ENCODE data around the gene GPR107.

GPR107 gene

DNA sequence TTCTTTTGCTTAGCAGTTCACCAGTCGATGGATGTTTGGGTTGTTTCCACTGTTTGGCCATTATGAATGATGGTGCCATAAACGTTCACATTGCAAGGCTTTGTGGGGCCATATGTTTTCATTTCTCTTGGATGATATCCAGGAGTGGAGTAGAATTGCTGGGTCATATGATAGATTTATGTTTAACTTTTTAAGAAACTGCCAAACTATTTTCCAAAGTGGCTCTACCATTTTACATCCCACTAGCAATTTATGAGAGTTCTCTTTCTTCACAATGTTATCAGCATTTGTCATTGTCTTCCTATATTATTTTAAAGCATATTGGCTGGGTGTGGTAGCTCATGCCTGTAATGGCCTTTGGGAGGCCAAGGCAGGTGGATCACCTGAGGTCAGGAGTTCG is 5.2 kb downstream of the GPR107 start:
- no peak for DNase-seq

DNA sequence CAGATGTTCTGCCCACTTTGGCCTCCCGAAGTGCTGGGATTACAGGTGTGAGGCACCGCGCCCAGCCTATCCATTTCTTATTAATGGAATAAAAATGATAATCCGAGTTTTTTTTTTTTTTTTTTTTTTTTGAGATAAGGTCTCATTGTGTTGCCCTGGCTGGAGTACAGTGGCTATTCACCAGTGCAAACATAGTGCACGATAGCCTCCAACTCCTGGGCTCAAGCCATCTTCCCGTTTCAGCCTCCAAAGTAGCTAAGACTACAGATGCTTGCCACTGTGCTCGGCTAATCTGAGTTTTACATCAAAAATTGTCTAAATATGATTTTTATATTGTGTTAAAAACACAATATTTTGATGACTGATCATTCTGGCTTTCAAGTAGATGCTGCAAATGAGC is 6.6 kb downstream of the GPR107 start:
- no peak for DNase-seq

DNA sequence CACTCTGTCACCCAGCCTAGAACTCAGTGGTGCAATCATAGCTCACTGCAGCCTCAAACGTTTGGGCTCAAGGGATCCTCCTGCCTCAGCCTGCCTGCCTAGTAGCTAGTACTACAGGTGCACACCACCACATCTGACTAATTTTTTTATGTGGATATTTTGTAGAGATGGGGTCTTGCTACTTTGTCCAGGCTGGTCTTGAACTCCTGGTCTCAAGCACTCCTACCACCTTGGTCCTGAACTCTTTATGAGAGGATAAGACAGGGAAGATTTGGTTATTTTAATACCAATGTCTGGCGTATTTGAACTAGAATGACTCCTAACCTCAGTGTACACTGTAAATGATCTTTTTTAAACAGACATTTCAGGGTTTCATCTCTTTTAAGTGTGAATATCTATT is 9.0 kb downstream of the GPR107 start:
- DNase-seq: no peak

DNA sequence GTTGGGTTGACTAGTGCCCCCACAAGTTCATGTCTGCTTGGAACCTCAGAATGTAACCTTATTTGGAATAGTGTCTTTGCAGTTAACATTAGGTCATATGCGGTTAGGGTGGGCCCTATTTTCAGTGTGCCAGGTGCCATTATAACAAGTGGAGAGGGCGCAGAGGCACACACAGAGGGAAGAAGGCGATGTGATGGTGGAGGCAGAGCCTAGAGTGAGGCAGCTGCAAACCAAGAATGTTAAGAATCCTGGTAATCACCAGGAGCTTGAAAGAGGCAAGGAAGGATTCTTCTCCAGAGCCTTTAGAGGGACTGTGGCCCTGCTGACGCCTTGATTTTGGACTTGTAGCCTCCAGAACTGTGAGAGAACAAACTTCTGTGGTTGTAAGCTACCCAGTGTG is 10.9 kb downstream of the GPR107 start:
- no peak for DNase-seq

DNA sequence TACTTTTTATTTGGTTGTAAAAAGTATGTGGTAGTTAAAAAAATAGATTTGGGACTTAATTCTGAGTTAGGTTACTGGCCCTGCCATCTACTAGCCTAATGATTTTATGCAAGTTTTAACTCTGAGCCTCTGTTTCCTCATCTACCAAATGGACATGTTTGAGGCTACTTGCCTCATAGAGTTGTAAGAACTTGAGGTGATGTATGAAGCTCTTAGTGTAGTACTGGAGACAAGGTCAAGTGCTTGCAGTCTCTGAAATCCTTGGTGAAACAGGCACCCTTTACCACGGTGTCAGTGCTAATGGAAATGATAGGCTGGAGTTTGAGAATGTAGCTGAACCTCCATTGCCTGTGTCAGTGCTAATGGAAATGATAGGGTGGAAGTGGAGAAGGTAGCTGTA is 15.3 kb downstream of the GPR107 start:
- DNase-seq: no peak

DNA sequence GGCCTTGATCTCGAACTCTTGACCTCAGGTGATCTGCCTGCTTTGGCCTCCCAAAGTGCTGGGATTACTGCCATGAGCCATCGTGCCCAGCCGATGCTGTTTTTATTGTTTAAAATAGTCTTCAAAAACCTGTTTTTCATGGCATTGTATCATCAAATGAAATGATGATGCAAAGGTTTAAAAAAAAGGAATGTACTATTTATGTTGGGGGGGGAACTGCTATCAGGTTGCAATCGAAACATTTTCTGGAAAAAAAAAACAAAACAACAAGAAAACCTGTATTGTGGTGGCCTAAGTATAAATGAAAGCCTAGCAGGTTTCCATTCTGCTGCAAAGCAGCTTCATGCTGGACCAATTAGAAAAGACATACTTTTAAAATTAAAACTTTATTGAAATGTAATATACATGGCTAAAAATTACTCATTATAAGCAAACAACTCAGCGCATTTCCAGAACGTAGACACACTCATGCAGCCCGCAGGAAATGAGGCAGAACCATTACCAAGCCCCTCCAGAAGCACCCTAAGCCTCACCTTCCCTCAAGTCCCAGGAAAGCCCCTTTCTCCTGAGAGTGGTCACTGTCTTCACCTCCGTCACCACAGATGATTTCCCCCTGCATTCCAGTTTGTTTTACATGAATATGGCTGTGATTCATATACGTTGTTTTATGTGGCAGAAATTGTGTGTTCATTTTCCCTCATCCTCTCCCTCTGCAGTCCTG is 19.0 kb downstream of the GPR107 start:
- DNase-seq: no peak

DNA sequence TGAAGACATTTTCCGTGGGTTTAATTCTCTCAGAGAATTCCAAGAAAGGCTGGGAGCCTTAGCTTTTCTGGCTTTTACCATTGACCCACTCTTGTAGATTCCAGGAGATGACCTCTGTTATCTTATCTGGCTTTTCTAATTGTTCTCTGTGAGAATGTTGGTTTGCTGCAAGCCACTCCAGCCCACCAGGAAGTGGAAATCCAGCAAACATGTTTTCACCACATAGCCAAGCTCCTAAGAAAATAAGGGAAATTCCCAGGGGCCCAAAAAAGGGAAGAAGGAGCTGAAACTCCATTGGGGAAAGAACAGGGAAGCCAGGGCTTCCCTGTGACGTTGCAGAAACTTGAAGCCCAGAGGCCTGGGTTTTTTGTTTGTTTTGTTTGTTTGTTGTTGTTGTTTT is 19.7 kb downstream of the GPR107 start:
- no peak for DNase-seq

DNA sequence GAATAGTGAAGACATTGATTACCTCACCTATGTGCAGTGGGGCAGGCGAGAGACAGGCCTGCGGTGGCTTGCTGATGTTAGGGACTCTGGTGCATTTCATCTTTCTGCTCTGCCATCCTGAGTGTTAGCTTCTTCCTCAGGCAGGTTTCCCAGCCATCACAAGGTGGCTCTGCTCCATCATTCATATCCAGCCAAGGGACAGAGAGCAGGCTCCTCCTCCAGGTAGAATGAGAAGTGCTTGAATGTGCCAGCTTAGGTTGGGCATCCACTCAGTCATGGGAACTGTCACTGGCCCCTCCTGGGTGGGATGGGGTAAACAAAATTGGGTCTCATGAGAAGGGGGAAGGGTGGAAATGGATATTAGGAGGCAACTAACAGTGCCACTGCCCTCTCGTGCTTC is 24.8 kb downstream of the GPR107 start:
- DNase-seq: no peak

DNA sequence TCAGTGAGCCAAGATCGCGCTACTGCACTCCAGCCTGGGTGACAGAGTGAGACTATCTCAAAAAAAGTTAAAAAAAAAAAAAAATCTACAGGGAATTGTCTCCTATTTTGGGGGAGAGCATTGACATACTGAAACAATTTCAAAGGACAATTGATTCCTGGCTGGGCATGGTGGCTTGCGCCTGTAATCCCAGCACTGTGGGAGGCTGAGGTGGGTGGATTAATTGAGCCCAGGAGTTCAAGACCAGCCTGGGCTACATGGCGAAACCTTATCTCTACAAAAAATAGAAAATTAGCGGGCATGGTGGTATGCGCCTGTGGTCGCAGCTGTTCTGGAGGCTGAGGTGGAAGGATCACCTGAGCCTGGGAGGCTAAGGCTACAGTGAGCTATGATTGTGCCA is 30.6 kb downstream of the GPR107 start:
- DNase-seq: no peak

DNA sequence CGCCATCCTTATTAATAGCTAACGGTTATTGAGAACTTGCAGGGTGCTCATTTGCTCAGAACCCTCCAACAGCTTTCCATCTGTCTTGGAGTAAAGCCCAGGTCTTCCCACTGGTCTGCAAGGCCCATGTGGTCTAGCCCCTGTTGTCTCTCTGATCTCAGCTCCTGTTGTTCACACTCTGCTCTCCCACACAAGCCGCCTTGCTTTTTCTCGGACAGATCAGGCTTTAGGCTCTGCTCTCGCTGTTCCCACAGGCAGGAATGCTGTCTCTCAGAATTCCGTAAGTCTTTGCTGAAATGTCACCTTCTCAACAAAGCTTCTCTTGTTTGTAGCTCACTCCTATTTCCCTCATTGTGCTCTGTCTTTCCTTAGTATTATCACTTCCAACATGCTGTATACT is 34.3 kb downstream of the GPR107 start:
- no peak for DNase-seq

DNA sequence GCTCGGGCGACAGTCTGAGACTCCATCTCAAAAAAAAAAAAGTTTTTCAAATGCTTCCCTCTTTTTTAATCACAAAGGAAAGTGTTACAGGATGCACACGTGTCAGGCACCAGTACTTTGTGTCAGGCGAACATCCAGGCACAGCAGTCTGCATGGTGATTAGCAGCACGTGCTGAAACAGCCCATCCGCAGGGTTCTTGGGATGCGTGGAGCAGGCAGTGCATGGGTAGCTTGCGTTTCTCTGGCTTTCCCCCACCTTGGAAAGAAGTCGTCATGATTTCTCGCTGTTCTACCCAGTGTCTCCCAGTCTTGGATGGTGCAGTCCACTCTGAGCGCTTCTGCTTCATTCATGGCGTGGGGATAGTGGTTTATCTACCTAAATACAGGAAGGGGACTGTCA is 35.4 kb downstream of the GPR107 start:
- no peak for DNase-seq

DNA sequence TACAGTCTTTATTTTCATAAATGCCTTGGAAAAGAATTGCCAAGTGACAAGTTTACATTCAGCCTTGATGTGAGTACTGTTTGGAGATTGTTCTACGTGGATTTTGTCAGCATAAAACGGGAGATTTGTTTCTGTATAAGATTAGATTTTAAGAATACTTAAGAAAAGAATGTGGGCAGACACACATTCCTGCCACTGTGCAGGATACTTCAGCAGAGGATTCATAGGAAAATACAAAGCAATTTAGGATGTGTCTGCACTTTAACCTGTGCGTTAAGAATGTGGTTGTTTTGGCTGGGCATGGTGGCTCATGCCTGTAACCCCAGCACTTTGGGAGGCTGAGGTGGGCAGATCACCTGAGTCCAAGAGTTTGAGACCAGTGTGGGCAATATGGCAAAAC is 37.2 kb downstream of the GPR107 start:
- no peak for DNase-seq

DNA sequence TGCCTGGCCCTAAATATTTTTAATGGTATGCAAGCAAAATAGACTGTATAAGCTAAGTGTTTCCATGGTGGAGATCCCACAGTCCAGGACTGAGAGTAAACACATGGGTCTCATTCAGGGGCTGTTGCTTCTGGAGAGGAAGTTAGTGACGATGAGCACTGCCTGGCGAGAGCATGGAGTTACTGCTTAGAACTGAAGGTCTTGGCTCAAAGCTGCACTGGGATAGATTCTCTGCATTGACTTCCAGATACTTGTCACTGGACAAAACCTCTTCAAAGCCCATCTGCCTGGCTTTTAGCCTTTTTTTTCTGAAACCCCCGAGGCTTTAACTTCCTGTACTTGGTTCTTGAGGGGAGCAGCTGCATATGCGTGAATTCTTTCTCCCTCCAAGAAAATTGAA is 39.2 kb downstream of the GPR107 start:
- no peak for DNase-seq

DNA sequence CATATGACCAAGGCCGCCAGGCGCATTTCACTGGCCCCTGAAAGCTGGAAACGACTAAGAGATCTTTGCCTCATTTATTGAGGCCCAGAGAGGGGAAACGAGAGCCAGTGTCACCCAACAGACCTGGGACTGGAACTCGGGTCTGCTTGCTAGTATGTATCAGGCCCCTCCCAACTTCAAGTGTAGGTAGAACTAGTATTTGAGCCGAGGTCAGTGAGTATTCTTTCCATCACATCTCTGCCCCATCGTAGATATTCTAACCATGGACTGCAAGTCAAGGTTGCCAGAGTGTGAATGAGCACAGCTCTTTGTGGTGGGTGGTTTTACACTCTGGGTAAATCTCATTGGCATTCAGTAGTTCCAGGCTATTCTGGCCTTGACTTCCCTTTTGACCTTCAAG is 42.2 kb downstream of the GPR107 start:
- no peak for DNase-seq

DNA sequence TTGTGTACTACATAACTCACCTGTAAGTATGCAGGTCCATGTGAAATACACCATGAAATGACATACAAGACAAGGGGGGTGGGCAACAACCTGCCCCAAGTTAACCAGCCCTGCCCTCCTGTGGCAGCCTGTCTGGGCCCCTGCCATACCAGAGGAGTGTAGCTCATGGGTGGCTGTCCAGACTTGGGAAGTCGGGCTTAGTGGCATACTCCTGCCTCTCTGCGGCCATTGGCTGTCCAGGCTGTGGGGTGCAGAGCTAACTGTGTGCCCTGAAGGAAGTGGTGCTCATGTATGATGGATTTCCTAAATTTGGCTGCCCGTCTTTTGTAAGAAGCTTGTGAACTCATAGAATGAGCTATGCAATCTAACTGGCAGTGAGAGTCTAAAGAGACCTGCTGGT is 47.0 kb downstream of the GPR107 start:
- DNase-seq: no peak

DNA sequence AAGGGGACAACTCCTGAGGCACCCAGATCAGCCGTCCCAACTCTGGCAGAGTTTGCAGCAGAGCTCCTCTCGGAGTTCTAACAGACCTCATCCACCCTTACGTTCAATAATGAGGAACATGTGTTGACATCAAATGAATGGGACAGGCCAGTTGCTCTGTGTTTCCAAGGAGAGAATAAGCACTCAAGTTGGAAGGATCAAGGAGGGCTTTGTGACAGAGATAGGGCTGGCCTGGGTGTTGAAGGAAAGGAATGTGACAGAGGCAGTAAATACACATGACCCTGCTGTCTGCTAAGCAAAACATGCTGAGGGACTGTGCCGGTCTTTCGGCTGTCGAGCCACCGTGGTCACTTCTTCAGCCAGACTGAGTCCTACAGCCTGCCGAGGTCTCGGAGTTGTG is 48.2 kb downstream of the GPR107 start:
- no peak for DNase-seq

DNA sequence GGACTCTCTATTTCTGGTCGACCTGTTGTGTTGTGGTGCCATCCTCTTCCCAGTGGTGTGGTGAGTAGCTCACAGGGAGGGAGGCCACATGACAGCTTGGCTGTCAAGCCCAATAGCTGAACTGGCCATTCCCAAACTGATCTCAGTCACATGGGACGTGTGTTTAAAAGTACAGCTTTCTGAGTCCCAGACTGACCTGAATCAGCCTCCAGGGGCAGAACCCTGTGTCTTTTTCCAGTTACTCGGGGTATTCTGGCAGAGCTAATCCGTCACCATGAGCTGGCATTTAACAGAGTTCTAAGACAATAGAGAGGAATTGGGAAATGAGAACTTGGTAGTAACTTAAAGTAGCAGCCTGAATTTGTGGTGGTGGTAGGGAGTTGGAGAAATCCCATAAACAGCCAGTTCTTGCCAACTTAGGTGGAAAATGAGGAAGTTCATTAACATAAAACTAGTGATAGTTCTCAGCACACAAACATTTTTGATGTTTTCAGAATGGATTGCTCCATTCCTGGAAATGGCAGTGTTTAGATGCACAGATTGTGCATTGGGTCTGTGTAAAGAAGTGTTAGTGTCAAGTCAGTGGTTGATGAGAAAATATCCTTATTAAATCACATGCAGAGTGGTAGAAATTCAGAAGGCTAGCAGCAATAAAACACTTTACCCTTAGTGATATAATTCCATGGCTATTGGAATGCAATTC is 50.9 kb downstream of the GPR107 start:
- no peak for DNase-seq

DNA sequence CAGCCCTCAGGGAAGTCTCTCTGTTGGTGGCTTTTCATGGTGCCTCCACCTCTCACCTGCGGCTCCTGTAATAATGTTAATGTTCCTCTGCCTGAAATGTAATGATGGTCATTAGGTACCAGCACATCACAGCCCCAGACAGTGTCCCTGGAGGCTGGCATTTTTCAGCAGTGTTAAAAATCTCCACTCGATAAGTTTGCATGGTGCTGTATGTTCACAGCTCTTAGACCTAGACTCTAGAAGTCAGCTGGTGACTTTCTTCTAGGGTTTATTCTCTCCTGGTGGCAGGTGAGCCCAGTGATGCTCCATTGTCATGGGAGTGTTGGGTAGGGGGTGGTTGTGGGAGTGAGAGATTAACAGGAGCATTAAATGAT is 53.1 kb downstream of the GPR107 start:
- DNase-seq: no peak

DNA sequence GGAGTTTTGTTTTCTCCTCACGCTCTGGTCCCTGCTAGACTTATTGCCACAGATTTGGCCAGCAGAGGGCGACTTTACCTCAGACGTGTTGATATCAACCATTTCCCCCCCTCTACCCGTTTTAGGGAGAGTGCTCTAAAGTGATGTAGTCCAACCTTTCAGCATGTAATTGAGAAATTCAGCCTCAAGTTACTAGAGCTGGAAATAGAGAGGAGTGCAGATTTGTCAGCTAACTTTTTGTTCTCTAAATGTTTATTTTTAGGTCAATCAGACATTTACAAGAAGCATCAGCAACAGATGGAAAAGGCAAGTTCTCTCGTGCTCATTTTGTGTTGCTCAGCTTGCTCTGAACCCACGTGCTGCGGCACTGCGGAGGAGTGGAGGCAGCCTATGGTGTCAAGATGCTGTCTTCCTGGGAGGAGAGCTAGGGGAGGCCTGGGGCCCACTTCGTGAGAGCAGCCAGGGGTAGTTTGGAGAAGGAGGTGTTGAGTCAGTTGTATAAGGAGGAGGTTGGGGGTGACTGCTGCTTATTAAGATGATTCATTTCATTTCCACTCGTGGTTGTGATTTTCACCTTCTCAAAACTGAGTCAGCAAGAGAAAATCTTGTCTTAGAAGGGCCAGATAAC is 53.6 kb downstream of the GPR107 start:
- peak; percentile 34 for DNase-seq

DNA sequence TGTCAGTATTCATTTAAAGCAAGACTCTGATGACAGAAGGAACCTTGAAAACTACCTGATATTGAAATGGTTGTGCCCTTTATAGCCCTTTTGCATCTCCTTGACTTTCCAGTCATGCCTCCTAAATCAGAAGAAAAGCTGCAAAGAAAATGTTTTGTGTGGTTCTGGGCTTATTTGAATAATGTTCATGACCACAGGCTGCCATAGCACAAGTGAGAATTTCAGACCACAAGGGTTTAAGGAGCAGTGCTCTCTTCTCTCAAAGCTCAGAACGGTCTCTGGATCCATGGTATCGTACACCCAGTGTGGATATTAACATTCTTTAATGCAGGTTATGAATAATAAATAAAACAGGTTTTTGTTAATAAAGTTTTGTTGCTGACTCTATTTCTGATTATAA is 54.2 kb downstream of the GPR107 start:
- DNase-seq: no peak

DNA sequence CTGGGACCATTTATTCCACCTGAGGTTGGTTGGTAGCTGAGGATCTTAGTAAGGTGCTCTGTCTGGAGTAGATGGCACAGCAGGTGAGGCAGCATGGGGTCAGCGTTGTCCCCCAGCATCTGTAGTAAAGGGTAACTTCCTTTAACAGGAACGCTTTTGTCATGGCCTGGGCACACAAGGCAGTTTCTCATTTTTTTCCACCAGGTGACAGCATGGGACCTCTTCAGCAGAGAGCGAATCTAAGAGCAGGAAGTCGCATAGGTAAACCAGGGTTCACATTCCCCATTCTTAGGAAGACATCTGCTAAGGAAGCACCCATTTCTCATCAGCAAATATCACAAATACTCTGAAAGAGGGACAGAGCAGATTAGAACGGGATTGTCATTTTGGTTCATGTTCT is 56.5 kb downstream of the GPR107 start:
- DNase-seq: no peak

DNA sequence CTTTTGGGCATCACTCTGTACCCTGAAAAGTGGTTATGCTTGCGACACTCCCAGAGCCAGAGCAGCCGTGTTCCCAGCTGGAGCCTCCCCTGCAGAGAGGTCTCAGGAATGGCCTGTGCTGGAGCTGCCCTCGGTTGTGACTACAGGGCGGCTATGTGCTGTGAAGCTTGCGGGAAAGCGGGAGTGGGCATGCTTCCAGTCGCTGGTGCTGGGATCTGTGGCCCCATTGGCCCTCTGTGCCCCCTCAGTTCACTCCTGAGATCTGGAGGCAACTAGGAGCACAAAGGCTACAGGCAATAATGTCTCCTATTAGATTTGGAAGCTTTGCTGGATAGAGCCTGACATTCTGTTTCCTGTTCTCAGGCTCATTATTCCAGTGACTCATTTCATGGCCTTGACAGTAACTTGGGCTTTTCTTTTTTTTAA is 56.9 kb downstream of the GPR107 start:
- no peak for DNase-seq

DNA sequence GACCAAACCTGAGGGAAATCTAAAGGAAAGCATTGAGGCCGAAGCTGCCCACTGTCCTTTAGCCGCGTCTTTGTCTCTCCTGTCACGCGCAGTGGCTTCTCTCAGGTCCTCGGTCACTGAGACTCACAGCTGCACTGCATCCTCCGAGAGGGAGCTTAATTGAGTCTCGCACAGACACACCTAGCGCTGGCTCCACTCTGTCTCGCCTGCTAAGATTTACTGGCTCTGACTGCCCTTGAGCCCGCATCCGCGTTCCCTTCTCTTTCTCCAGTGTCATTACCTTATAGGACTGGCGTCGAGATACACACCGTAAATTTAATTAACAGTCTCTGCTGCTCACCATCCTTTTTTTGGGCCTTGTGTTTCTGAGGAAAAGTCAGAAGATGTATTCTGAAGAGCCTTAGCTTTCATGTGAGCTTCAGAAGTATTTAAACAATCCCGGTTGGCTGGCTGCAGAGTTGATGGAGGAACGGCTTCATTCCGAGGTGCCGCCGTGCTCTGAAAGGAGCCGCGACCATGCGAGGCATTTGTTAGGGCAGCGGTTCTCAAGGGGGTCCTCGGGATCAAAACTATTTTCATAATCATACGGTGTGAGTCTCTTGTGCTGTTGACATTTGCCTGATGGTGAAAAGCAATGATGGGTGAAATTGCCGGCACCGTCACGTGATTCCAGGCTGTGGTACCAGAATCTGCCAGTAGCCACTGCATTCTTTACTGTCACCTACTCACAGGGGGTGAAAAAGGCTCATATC is 58.3 kb downstream of the GPR107 start:
- no peak for DNase-seq
